Ectodermal cell (in vitro differentiated cells): ENCODE measurements around the gene AQP6.

ENCODE experiments used
- H3K27ac ChIP-seq: 2 replicates; pipeline ENCODE4 v1.7.0; 2013; ENCODE audit warnings: mild to moderate bottlenecking, low read depth, low read length; ENCODE audit not compliant: insufficient read depth, poor library complexity, severe bottlenecking
- H3K27me3 ChIP-seq: 2 replicates; pipeline ENCODE4 v1.7.0; 2013; ENCODE audit warnings: mild to moderate bottlenecking, low read length; ENCODE audit not compliant: insufficient read depth, control insufficient read depth, poor library complexity, severe bottlenecking
- H3K36me3 ChIP-seq: one replicate; pipeline ENCODE4 v1.7.0; 2013; ENCODE audit warnings: low read length; ENCODE audit not compliant: control insufficient read depth, insufficient read depth
- H3K4me1 ChIP-seq: one replicate; pipeline ENCODE4 v1.7.0; 2013; ENCODE audit warnings: low read length; ENCODE audit not compliant: control insufficient read depth, insufficient read depth
- H3K4me3 ChIP-seq: 2 replicates; pipeline ENCODE4 v1.7.0; 2013; ENCODE audit warnings: low read depth, low read length, control low read depth; ENCODE audit not compliant: insufficient read depth
- H3K9me3 ChIP-seq: 2 replicates; pipeline ENCODE4 v1.7.0; 2013; ENCODE audit warnings: mild to moderate bottlenecking, low read length, moderate library complexity; ENCODE audit not compliant: control insufficient read depth
- WGBS, 2 experiments: methylation state at CpG; one replicate each; pipeline ENCODE4 v1.1.7; 2013; ENCODE audit warnings: missing lambda C conversion rate in 2 of 2; 5-methylcytosine and 5-hydroxymethylcytosine counted together

Gene AQP6

DNA sequence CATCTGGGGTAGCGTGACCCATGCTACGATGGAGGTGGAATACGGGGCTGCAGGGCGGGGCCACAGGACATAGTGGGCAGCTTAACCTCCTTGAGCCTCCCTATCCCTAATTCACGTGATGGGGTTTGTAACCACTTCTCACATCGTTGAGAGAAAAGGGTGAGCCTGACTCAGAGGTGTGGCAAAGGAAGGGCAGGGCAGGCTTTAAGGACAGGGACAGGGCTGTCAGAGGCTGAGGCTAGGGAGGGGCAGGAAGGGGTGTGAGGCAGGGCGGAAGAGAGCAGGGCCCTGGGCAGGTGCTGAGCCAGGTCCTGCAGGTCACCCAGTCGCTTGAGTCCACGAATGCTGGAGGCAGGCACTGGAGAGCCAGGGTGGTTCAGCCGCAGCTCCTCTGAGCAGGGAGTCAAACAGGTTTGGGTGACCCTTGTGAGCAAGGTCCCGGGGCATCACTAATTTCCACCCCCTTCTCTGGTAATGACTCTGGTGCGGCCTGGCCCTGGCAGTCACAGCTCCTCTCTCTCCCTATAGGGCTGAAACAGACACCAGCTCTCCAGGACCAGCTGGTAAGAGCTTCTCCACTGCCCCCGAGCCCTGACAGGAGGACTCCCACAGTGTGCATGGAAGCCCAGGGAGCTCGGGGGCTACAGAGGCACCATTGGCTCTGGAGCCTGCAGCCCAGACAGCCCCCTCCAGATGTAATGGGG, 29.7 kb upstream of the AQP6 start:
- Histone ChIP-seq H3K27ac (no peak overlapping the region), H3K4me3 (no peak overlapping the region), H3K4me1 (peaks cover 8% of the 10 kb centered on the region), H3K27me3 (peaks cover 15% of the 10 kb centered on the region), H3K9me3 (no peaks in the 10 kb centered on the region), H3K36me3 (no peaks in the 10 kb centered on the region)
- 82 to 83% methylated on average over 14 of the region's 14 CpGs for WGBS, 2 experiments

DNA sequence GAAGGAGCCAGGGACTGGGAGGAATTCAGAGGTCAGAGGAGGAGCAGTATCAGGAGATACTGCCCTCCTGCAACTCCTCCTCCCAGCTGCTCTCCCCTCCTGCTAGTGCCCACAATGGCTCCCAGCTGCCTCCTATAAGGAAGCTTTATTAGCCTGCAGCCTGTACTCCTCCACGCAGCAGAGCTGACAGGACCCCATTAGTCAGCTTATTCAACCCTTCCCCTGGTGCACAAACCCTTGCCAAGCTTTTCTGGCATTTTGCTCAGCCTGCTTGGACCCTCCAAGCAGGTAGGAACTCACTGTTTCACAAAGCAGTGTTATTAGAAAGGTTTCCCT, 29.2 kb upstream of the AQP6 start:
- no peaks in the 10 kb centered on the region for H3K9me3 ChIP-seq
- 68 to 70% methylated on average over 1 of the region's 1 CpG for WGBS, 2 experiments
- H3K4me1 ChIP-seq: peaks cover 8% of the 10 kb centered on the region
- H3K27me3 ChIP-seq: peaks cover 15% of the 10 kb centered on the region
- H3K36me3 ChIP-seq: no peaks in the 10 kb centered on the region
- no peak overlapping the region for H3K27ac ChIP-seq
- H3K4me3 ChIP-seq: no peak overlapping the region

DNA sequence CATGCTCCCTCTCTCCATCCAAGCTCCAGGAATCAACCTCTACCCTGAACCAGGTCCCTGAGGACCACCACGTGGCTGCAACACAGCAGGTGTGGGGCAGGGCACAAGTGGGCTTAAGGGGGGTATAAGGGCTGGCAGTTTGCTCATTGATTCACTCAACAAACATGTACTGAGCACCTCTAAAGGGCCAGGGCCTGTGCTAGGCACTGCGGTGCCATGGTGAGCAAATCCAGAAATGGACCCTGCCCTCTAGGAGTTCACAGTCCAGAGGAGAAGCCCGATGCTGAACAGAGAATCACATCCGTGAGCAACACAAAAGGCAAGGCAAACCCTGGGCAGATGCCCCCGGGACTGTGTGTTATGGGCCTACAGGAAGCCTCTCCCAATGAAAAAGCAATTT, 28.7 kb upstream of the AQP6 start:
- no peak overlapping the region for H3K4me3 ChIP-seq
- peaks cover 15% of the 10 kb centered on the region for H3K27me3 ChIP-seq
- WGBS, 2 experiments: 88 to 90% methylated on average over 5 of the region's 5 CpGs
- H3K4me1 ChIP-seq: peaks cover 8% of the 10 kb centered on the region
- no peak overlapping the region for H3K27ac ChIP-seq
- no peaks in the 10 kb centered on the region for H3K9me3 ChIP-seq
- H3K36me3 ChIP-seq: no peaks in the 10 kb centered on the region

DNA sequence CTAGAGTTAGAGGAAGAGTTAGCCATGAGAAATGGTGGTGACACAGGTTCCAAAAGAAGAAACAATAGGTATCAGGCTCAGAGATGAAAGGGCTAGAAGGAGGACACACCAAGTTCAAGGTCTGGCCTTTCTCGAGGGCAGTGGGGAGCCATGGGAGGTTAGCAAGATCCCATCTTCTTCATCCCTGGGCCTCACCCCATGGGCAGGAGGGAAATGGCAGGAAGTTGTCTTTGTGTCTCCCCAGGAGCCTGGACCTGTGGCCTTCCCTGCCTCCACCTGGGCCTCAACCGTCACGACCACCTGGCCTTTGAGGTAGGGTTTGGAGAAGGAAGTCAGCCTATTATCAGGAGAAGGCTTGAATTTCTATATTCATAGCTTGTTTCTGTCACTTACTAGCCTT, 28.0 kb upstream of the AQP6 start:
- H3K4me1 ChIP-seq: peaks cover 8% of the 10 kb centered on the region
- H3K4me3 ChIP-seq: no peak overlapping the region
- 86% methylated on average over 3 of the region's 3 CpGs for WGBS, 2 experiments
- peaks cover 15% of the 10 kb centered on the region for H3K27me3 ChIP-seq
- H3K36me3 ChIP-seq: no peaks in the 10 kb centered on the region
- H3K27ac ChIP-seq: no peak overlapping the region
- no peaks in the 10 kb centered on the region for H3K9me3 ChIP-seq

DNA sequence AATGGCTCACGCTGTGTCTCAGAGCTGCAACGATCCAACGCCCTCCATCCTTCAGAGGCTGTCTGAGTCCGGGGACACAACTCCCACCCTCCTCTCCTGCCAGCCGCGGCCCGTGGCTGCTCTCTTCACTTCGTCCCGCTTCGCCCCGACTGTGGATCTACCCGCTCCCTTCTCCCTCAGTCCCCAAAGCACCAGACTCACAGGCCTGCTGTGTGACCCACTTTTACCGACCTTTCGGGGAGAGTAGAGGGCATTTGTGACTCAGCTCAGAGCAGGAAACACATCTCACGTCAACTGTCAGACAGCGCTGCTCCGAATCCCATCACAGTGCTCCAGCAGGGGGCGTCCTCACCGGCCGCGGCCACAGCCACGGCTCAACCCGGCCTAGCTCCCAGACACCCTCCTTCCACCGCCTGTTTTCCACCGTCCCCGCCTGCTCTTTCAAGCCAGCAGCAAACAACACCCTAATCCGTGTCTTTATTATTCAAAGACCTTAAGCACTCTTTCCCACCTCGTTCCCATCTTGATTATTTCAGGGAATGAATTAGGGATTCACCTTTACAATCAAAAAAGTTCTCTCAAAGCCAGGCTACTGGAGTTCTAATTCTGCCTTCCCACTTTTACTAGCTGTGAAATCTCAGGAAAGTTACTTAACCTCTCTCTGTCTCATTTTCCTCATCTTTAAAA, 27.2 kb upstream of the AQP6 start:
- Histone ChIP-seq H3K36me3 (no peaks in the 10 kb centered on the region), H3K4me1 (peaks cover 8% of the 10 kb centered on the region), H3K27ac (no peak overlapping the region), H3K27me3 (peaks cover 15% of the 10 kb centered on the region), H3K9me3 (no peaks in the 10 kb centered on the region), H3K4me3 (no peak overlapping the region)
- WGBS, 2 experiments: 8 to 9% methylated on average over 28 of the region's 28 CpGs

DNA sequence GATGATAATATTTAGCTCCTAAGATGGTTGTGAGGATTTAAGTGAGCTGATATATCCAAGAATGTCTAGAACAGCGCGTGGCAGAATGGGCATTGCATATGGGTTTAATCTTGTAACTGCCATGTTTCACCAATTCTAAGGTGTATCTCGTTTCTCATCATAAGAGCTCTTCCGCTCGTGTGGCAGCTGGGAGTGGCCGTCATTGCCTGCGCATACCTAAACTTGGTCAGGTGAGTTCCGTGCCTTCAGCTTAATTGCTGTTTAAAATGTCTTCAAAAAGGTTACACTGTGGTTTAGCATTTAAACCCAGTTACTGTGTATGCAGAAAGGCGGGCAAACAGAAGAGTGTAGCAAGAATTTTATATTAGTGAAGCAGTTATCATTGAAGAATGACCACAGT, 26.7 kb upstream of the AQP6 start:
- Histone ChIP-seq H3K27me3 (peaks cover 15% of the 10 kb centered on the region), H3K4me3 (no peak overlapping the region), H3K4me1 (peaks cover 8% of the 10 kb centered on the region), H3K36me3 (no peaks in the 10 kb centered on the region), H3K27ac (no peak overlapping the region), H3K9me3 (no peaks in the 10 kb centered on the region)
- 73 to 75% methylated on average over 9 of the region's 9 CpGs for WGBS, 2 experiments

DNA sequence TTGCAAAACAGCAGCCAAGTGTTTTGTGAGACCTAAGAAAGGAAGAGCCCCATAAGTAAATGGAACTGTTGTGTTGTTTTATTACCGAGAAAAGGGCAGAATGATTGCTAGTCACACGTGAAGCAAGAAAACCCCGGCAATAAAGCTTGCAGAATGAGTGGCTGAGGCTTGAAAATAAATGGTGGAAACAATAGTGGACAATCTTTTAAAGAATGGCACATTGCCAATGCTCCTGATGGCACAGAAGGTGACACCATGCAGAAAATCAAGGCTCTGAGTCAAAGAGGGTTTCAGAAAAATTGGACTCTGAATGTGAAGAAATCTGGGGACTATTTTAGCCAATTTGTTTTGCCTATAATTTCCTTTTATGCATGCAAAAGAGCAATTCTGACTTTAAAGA, 26.2 kb upstream of the AQP6 start:
- no peaks in the 10 kb centered on the region for H3K9me3 ChIP-seq
- no peak overlapping the region for H3K4me3 ChIP-seq
- H3K27me3 ChIP-seq: peaks cover 15% of the 10 kb centered on the region
- 91 to 94% methylated on average over 3 of the region's 3 CpGs for WGBS, 2 experiments
- no peaks in the 10 kb centered on the region for H3K36me3 ChIP-seq
- H3K27ac ChIP-seq: no peak overlapping the region
- H3K4me1 ChIP-seq: peaks cover 8% of the 10 kb centered on the region

DNA sequence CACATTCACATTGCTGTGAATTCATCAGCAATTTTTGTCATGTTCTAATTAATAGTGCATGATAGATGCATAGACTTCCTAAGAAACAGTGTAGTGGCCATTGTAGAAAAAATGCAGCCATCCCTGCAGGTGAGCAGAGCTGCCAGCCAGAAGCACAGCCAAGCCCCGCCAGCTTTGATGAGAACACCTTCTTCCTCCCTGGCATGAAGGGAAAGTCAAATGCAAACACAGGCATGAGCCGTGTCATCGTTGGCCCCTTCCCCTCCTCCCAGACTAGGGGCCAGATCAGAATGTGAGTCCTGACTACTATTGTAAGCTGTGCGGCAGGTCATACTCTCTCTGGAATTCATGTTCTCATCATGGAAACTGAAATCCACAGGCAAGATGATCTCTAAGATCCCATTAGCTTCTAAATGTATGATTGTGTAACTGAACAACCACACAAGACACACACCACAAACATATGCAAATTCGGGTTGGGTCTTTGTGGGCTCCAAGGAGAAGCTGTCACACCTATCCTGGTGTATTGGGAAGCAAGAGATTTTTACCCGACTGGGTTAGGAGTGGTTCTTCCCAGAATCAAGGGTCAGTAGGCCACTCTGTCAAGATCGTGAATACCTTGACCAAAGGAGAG, 25.0 kb upstream of the AQP6 start:
- H3K36me3 ChIP-seq: no peaks in the 10 kb centered on the region
- peaks cover 8% of the 10 kb centered on the region for H3K4me1 ChIP-seq
- no peak overlapping the region for H3K4me3 ChIP-seq
- WGBS, 2 experiments: 85 to 87% methylated on average over 7 of the region's 7 CpGs
- H3K9me3 ChIP-seq: no peaks in the 10 kb centered on the region
- no peak overlapping the region for H3K27ac ChIP-seq
- peaks cover 15% of the 10 kb centered on the region for H3K27me3 ChIP-seq

DNA sequence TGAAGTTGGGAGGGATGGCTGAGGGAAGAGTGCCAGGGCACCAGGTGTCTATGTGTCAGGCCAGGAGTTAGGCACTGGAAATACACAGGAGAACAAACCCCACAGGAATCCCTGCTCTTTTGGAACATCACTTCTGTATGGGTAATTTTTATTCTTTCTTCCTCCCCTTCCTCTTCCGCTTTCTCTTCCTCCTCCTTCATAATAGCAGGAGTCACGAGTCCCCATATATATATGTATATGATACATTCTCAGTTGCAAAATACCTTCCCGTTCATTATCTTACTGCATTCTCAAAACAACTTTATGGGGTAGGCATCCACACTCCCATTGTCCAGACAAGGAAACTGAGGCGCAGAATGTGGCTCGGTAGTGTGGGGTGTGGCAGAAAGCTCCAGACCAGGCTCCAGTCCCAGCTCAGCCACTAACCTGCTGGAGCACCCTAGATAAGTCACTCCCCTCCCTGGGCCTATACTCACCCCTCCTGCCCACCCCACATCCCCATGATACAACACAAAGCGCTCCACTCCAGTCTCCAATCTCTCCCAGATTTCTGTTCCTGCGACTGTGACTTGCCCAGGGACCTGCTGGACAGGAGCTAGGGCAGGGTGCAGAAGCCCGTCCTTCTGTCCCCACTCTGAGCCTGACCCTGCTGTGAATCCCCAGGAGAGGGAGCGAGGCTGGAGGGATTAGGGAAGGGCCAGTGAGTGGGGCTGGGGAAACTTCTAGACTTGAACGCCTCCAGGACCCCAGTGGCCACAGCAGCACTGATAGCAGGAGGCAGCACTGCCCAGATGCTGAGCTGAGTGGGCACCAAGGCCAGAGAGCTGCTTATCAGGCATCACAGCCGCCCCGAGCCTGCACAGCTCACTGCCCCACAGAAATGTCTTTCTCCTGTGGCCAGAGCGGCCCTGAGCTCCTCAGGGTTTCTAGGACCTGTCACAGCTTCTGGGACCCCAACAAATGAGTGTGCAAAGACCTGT, 23.6 kb upstream of the AQP6 start:
- peaks cover 14% of the 10 kb centered on the region for H3K27me3 ChIP-seq
- no peaks in the 10 kb centered on the region for H3K4me1 ChIP-seq

DNA sequence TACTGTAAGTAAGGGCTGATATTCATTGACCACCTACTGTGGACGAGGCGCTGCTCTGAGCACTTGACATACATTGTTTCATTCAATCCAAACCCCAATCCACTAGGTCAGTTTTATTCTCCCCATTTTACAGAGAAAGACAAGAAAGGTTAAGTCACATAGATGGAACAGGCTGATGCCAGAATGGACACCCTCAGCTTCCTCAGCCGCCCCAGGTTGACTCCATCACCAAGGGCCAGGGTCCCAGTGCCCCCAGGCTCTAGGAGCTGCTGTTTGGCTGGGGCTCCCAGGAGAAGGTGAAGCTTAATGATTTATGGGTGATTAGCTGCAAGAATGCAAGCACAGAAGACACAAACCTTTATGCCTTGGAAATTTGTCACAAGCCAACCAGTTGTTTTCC, 22.9 kb upstream of the AQP6 start:
- WGBS, 2 experiments: 93 to 98% methylated on average over 3 of the region's 3 CpGs
- Histone ChIP-seq H3K27ac (no peak overlapping the region), H3K36me3 (no peaks in the 10 kb centered on the region), H3K4me1 (no peaks in the 10 kb centered on the region), H3K9me3 (no peaks in the 10 kb centered on the region), H3K4me3 (no peak overlapping the region), H3K27me3 (peaks cover 7% of the 10 kb centered on the region)

More for the DNA sequence above, 23.6 kb upstream of the AQP6 start:
- no peak overlapping the region for H3K27ac ChIP-seq
- no peaks in the 10 kb centered on the region for H3K36me3 ChIP-seq
- WGBS, 2 experiments: 88 to 91% methylated on average over 11 of the region's 13 CpGs
- no peaks in the 10 kb centered on the region for H3K9me3 ChIP-seq
- H3K4me3 ChIP-seq: no peak overlapping the region
